ENCODE measurements around the gene ZNF101.
"Not testable (repeated sequence)": the region's sequence is repeated elsewhere in the genome, so short reads cannot be mapped to it uniquely, and the experiment has no call there.

The ZNF101 gene

DNA sequence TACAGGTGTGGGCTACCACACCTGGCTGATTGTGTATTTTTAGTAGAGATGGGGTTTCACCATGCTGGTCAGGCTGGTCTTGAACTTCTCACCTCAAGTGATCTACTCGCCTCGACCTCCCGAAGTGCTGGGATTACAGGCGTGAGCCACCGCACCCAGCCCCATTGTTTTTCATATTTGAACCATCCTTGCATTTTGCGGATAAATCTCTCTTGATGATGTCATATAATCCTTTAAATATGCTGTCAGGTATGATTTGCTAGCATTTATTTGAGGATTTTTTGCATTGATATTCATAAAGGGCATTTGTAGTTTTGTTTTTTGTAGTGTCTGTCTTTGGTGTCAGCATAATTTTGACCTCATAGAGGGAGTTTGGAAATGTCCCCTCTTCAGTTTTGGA is 5.7 kb downstream of the ZNF101 start:
- no peak for DNase-seq (ENCODE audit: extremely low read depth, low read depth)
- H3K4me3 ChIP-seq (replicated peaks; ENCODE audit: low read depth, low read length) = no peak overlapping the region
- TF ChIP-seq, protein P1, sequence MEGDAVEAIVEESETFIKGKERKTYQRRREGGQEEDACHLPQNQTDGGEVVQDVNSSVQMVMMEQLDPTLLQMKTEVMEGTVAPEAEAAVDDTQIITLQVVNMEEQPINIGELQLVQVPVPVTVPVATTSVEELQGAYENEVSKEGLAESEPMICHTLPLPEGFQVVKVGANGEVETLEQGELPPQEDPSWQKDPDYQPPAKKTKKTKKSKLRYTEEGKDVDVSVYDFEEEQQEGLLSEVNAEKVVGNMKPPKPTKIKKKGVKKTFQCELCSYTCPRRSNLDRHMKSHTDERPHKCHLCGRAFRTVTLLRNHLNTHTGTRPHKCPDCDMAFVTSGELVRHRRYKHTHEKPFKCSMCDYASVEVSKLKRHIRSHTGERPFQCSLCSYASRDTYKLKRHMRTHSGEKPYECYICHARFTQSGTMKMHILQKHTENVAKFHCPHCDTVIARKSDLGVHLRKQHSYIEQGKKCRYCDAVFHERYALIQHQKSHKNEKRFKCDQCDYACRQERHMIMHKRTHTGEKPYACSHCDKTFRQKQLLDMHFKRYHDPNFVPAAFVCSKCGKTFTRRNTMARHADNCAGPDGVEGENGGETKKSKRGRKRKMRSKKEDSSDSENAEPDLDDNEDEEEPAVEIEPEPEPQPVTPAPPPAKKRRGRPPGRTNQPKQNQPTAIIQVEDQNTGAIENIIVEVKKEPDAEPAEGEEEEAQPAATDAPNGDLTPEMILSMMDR (IDR thresholded peaks at IDR 0.05; ENCODE audit: low read depth, low read length, missing control alignments) = no peak

DNA sequence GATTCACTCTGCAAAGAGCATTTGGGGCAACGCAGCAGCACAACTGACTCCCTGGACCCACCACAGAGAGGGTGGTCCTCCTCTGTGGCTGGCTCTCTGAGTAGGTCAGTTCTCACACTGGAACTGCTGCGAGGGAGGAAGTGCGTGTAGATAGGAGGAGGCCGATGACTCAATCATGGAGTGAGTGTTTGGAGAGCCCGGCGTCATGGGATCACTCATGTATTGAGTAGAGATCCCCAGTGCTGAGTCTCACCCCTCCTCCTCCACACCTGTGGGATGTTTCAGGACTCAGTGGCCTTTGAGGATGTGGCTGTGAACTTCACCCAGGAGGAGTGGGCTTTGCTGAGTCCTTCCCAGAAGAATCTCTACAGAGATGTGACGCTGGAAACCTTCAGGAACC is 8.9 kb downstream of the ZNF101 start:
- no peak overlapping the region for H3K4me3 ChIP-seq (replicated peaks; ENCODE audit: low read depth, low read length)
- TF ChIP-seq, protein P1 (IDR thresholded peaks at IDR 0.05; ENCODE audit: low read depth, low read length, missing control alignments) = no peak
- no peak for DNase-seq (ENCODE audit: extremely low read depth, low read depth)

DNA sequence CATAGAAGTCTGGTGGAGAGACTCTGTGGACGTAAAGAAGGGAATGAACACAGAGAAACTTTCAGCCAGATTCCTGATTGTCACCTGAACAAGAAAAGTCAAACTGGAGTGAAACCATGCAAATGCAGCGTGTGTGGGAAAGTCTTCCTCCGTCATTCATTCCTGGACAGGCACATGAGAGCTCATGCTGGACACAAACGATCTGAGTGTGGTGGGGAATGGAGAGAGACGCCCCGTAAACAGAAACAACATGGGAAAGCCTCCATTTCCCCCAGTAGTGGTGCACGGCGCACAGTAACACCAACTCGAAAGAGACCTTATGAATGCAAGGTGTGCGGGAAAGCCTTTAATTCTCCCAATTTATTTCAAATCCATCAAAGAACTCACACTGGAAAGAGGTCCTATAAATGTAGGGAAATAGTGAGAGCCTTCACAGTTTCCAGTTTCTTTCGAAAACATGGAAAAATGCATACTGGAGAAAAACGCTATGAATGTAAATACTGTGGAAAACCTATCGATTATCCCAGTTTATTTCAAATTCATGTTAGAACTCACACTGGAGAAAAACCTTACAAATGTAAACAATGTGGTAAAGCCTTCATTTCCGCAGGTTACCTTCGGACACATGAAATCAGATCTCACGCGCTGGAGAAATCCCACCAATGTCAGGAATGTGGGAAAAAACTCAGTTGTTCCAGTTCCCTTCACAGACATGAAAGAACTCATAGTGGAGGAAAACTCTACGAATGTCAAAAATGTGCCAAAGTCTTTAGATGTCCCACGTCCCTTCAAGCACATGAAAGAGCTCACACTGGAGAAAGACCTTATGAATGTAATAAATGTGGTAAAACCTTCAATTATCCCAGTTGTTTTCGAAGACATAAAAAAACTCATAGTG is 10.8 kb downstream of the ZNF101 start:
- TF ChIP-seq, protein P1 (IDR thresholded peaks at IDR 0.05; ENCODE audit: low read depth, low read length, missing control alignments) = no peak
- H3K4me3 ChIP-seq (replicated peaks; ENCODE audit: low read depth, low read length) = no peak overlapping the region
- no peak for DNase-seq (ENCODE audit: extremely low read depth, low read depth)

DNA sequence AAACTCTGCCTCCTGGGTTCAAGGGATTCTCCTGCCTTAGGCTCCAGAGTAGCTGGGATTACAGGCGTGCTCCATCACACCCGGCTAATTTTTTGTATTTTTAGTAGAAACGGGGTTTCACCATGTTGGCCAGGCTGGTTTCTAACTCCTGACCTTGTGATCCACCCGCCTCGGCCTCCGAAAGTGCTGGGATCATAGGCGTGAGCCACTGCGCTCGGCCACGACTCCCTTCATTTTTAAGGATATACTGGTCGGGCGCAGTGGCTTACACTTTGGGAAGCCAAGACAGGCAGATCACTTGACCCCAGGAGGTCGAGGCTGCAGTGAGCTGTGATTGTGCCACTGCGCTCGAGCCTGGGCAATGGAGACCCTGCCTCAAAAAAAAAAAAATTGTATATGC is 17.5 kb downstream of the ZNF101 start:
- not testable (repeated sequence) for DNase-seq (ENCODE audit: extremely low read depth, low read depth); H3K4me3 ChIP-seq (replicated peaks; ENCODE audit: low read depth, low read length)

DNA sequence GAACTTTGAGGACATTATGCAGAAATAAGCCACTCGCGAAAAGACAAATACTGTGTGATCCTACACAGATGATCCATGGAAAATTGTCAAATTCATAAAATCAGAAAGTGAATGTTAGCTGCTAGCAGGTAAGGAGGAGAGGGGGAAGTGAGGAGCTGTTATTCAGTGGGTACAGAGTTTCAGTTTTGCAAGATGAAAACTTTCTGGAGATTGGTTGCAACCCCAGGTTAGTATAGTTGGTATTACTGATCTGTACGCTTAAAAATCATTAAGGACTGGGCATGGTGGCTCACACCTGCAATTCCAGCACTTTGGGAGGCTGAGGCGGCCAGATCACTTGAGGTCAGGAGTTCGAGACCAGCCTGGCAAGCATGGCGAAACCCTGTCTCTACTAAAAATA is 17.9 kb downstream of the ZNF101 start:
- H3K4me3 ChIP-seq (replicated peaks; ENCODE audit: low read depth, low read length) = no peak overlapping the region
- TF ChIP-seq, protein P1 (IDR thresholded peaks at IDR 0.05; ENCODE audit: low read depth, low read length, missing control alignments) = no peak
- no peak for DNase-seq (ENCODE audit: extremely low read depth, low read depth)

DNA sequence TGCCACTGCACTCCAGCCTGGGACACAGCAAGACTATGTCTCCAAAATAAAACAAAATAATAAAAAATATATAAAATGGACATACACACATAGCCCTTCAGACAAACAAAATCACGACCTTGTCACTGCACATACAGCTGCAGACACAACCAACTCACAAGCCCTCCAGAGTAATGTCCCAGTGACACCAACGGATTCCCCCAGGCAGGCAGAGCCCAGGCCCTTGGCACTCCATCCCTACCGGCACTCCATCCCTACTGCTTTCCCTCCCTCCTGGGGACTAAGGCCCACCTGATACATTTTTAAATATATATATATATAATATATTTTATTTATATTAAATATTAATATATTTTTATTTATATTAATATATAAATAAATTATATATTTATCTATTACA is 18.5 kb downstream of the ZNF101 start:
- DNase-seq (ENCODE audit: extremely low read depth, low read depth) = no peak
- TF ChIP-seq, protein P1 (IDR thresholded peaks at IDR 0.05; ENCODE audit: low read depth, low read length, missing control alignments) = no peak

DNA sequence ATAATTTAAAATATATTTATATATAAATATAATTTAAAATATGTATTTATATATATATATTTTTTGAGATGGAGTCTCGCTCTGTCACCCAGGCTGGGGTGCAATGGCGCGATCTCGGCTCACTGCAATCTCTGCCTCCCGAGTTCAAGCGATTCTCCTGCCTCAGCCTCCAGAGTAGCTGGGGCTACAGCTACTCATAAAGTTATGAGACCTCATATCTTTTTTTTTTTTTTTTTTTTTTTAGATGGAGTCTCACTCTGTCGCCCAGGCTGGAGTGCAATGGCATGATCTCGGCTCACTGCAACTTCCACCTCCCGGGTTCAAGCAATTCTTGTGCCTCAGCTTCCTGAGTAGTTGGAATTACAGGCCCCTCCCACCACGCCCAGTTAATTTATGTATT is 20.4 kb downstream of the ZNF101 start:
- H3K4me3 ChIP-seq (replicated peaks; ENCODE audit: low read depth, low read length); DNase-seq (ENCODE audit: extremely low read depth, low read depth): not testable (repeated sequence)

More for the DNA sequence above, 18.5 kb downstream of the ZNF101 start:
- no peak overlapping the region for H3K4me3 ChIP-seq (replicated peaks; ENCODE audit: low read depth, low read length)

DNA sequence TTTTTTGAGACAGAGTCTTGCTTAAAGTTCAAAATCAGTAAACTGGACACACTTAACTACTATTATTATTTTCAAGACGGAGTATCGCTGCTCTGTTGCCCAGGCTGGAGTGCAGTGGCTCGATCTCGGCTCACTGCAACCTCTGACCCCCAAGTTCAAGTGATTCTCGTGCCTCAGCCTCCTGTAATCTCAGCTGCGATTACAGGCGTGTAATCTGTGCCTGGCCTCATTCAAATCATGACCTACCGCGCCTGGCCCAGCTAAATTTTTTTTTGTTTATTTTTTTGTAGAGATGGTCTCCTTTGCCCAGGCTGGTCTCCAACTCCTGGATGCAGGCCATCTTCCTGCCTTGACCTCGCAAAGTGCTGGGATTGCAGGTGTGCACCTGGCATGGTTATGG is 23.0 kb downstream of the ZNF101 start:
- DNase-seq (ENCODE audit: extremely low read depth, low read depth) = no peak
- H3K4me3 ChIP-seq (replicated peaks; ENCODE audit: low read depth, low read length) = no peak overlapping the region
- TF ChIP-seq, protein P1 (IDR thresholded peaks at IDR 0.05; ENCODE audit: low read depth, low read length, missing control alignments) = no peak
